CD4-positive, alpha-beta T cell (primary cell): ENCODE data around the gene DIAPH2. TPM values are rescaled to one million over a fixed set of nuclear protein-coding genes. Genes with fewer than 3 reads are reported as not detected.

Experiments
- ATAC-seq: fragments of 200-7000 bp; cut with Tn5 transposase; one replicate; pipeline ENCODE4 v1.10.0; 2022; ENCODE audit warnings: mild to moderate bottlenecking; ENCODE audit not compliant: poor library complexity
- CTCF ChIA-PET: fragments of 350-600 bp; sonication (Branson Sonifier 250); formaldehyde crosslinking; loops from one replicate; lab custom pipeline; 2021; ENCODE audit warnings: antibody characterized with exemption, inconsistent platforms; lab: Charles Lee
- POLR2A ChIA-PET: fragments of 350-600 bp; sonication (Branson Sonifier 250); formaldehyde crosslinking; loops from one replicate; lab custom pipeline; 2021; ENCODE audit warnings: antibody characterized with exemption, inconsistent platforms; lab: Charles Lee
- DNase-seq, 14 experiments: peaks; one replicate each; pipeline ENCODE4 v3.0.0-alpha.2; 2013 to 2020; ENCODE audit warnings: mixed read lengths in 2 of 14
- H3K27ac ChIP-seq, 2 donors: one replicate each; pipeline versions ENCODE4 v1.5.1 to v1.7.0; 2013; ENCODE audit warnings: low read length in 2 of 2, low read depth in 1 of 2, mild to moderate bottlenecking in 1 of 2
- H3K27me3 ChIP-seq, 2 experiments: 1 replicate in 1 of 2; 2 replicates in 1 of 2; pipeline versions ENCODE4 v1.6.1 to v1.7.0; 2013; ENCODE audit warnings: low read length in 2 of 2, control low read depth in 1 of 2, mild to moderate bottlenecking in 1 of 2, moderate library complexity in 1 of 2; ENCODE audit not compliant: insufficient read depth in 2 of 2, control insufficient read depth in 1 of 2
- H3K36me3 ChIP-seq: one replicate; pipeline ENCODE4 v1.6.1; 2013; ENCODE audit warnings: low read length, control low read depth; ENCODE audit not compliant: insufficient read depth
- H3K4me1 ChIP-seq: one replicate; pipeline ENCODE4 v1.6.1; 2013; ENCODE audit warnings: low read length, control low read depth; ENCODE audit not compliant: insufficient read depth
- H3K4me3 ChIP-seq: one replicate; pipeline ENCODE4 v1.5.1; 2013; ENCODE audit warnings: mild to moderate bottlenecking, low read length, moderate library complexity
- H3K9me3 ChIP-seq, 2 experiments: 1 replicate in 1 of 2; 2 replicates in 1 of 2; pipeline versions ENCODE4 v1.6.1 to v1.7.0; 2013; ENCODE audit warnings: low read length in 2 of 2, mild to moderate bottlenecking in 2 of 2, control low read depth in 1 of 2, moderate library complexity in 1 of 2; ENCODE audit not compliant: control insufficient read depth in 1 of 2, insufficient read depth in 1 of 2
- H3K27ac Mint-ChIP-seq: one replicate; pipeline ENCODE4 v1.8.0; 2020; ENCODE audit warnings: mixed read lengths
- H3K27me3 Mint-ChIP-seq: one replicate; pipeline ENCODE4 v1.8.0; 2021; ENCODE audit warnings: mixed read lengths
- H3K36me3 Mint-ChIP-seq: one replicate; pipeline ENCODE4 v1.8.0; 2021; ENCODE audit warnings: low read depth, mixed read lengths
- H3K4me1 Mint-ChIP-seq: one replicate; pipeline ENCODE4 v1.8.0; 2021; ENCODE audit warnings: low read depth, mixed read lengths
- H3K4me3 Mint-ChIP-seq: one replicate; pipeline ENCODE4 v1.8.0; 2020; ENCODE audit warnings: mild to moderate bottlenecking, mixed read lengths
- H3K9me3 Mint-ChIP-seq: one replicate; pipeline ENCODE4 v1.8.0; 2020; ENCODE audit warnings: mixed read lengths
- intact Hi-C, 2 experiments: fragments of 100-400 bp; cut with DNase I in 1 of 2; cut with micrococcal nuclease in 1 of 2; formaldehyde crosslinking; loops; one replicate each; pipeline versions ENCODE4 v1.15.1 to v1.9.0; 2023 to 2025; cut with DNase I, micrococcal nuclease
- total RNA-seq, 174 experiments: library from RNA in 2 of 174; stranded (reverse) in 2 of 174; gene quantifications; one replicate each; pipeline ENCODE4 v1.2.3 and lab custom pipeline; 2021 to 2026
- TF ChIP-seq, protein P1 (sequence below): fragments of 200-600 bp; IDR thresholded peaks from one replicate; pipeline ENCODE4 v1.8.0; 2022; ENCODE audit warnings: antibody characterized with exemption, mild to moderate bottlenecking

DIAPH2 gene
- total RNA-seq, 2 experiments from 2014 or later: 11.4 to 11.7 TPM

DNA sequence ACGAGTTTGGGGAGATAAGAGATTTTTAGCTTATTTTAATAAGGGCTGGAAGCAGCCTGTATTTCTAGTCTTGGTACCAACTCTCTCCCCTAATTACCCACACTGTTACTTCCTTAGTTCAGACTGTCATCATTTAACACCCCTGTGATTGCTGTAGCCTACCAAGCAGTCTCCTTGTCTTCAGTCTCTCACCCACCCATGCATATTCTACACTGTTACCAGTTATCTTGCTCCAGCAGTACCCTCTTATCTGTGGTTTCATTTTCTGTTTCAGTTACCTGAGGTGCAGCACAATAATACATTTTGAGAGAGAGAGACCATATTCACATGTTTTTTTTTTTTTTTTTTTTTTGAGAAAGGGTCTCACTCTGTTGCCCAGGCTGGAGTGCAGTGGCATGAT, 80.2 kb downstream of the DIAPH2 start:
- H3K36me3 ChIP-seq: no peaks in the 10 kb centered on the region

DNA sequence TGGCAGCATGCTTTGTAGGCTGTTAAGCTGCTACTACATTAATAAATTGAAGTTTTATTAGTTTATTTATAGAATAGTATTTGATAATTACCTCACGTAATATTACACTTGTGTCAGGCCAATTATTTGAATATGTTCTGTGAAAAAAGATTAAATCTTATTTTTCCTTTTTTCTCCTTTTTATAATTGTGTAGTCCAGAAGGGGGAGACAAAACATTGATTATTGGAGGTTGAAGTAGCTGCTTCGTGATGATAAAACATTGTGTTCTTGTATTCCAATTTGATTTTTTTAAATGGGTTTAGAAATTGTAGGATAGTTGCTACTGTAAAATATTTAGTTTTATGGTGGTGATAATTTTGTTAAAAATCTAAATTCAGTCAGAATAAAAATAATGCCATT, 85.7 kb downstream of the DIAPH2 start:
- H3K27ac ChIP-seq: no peak overlapping the region
- intact Hi-C loops: no loop called here
- H3K9me3 ChIP-seq: no peaks in the 10 kb centered on the region
- Mint-ChIP-seq H3K4me3 (no peak overlapping the region), H3K27ac (no peak overlapping the region), H3K27me3 (no peaks in the 10 kb centered on the region), H3K36me3 (no peaks in the 10 kb centered on the region), H3K4me1 (no peaks in the 10 kb centered on the region), H3K9me3 (no peaks in the 10 kb centered on the region)
- CTCF ChIA-PET: interaction anchor here (0.6 kb wide), 1 partner anchor 668 kb away, joined by 3 read pairs; no protein-coding TSS in a partner anchor
- no peaks in the 10 kb centered on the region for H3K4me1 ChIP-seq
- DNase-seq: peak in 3 of 14 experiments; percentile 5 to 13 (median 10)
- POLR2A ChIA-PET: no interaction called here
- no peak for ATAC-seq
- H3K4me3 ChIP-seq: no peak overlapping the region
- TF ChIP-seq, protein P1, sequence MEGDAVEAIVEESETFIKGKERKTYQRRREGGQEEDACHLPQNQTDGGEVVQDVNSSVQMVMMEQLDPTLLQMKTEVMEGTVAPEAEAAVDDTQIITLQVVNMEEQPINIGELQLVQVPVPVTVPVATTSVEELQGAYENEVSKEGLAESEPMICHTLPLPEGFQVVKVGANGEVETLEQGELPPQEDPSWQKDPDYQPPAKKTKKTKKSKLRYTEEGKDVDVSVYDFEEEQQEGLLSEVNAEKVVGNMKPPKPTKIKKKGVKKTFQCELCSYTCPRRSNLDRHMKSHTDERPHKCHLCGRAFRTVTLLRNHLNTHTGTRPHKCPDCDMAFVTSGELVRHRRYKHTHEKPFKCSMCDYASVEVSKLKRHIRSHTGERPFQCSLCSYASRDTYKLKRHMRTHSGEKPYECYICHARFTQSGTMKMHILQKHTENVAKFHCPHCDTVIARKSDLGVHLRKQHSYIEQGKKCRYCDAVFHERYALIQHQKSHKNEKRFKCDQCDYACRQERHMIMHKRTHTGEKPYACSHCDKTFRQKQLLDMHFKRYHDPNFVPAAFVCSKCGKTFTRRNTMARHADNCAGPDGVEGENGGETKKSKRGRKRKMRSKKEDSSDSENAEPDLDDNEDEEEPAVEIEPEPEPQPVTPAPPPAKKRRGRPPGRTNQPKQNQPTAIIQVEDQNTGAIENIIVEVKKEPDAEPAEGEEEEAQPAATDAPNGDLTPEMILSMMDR: peak; percentile 60
- no peaks in the 10 kb centered on the region for H3K36me3 ChIP-seq
- H3K27me3 ChIP-seq: no peaks in the 10 kb centered on the region

More for the DNA sequence above, 80.2 kb downstream of the DIAPH2 start:
- intact Hi-C loops: loop anchor here in 1 of 2 experiments (10.0 kb wide), 1 partner anchor 920 kb away; no protein-coding TSS in a partner anchor
- ChIA-PET CTCF (no interaction called here), POLR2A (no interaction called here)
- Histone ChIP-seq H3K9me3 (no peaks in the 10 kb centered on the region), H3K27me3 (no peaks in the 10 kb centered on the region), H3K4me1 (no peaks in the 10 kb centered on the region), H3K27ac (no peak overlapping the region), H3K4me3 (no peak overlapping the region)
- Mint-ChIP-seq H3K36me3 (no peaks in the 10 kb centered on the region), H3K4me1 (peaks cover 6% of the 10 kb centered on the region), H3K9me3 (no peaks in the 10 kb centered on the region), H3K27me3 (no peaks in the 10 kb centered on the region), H3K4me3 (no peak overlapping the region), H3K27ac (no peak overlapping the region)
- TF ChIP-seq, protein P1: no peak
- ATAC-seq: no peak
- DNase-seq: peak in 1 of 14 experiments; percentile 11

DNA sequence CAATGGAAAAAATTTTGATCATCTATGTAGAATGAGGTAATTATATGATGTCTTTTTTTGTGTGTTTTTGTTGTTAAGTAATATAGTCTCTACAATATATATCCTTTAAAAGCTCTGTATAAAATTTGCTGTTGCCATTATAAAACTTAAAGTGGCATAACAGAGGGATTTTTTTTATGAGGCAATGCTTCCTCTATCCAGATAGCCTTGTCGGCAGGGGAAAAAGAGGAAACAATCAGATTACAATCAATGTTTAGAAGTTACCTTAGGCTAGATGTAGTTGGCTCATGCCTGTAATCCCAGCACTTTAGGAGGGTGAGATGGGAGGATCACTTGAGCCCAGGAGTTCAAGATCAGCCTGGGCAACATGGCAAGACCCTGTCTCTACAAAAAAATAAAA, 86.8 kb downstream of the DIAPH2 start:
- no peaks in the 10 kb centered on the region for H3K4me1 ChIP-seq
- H3K27me3 ChIP-seq: no peaks in the 10 kb centered on the region
- POLR2A ChIA-PET: no interaction called here
- Mint-ChIP-seq H3K27me3 (no peaks in the 10 kb centered on the region), H3K4me1 (no peaks in the 10 kb centered on the region), H3K36me3 (no peaks in the 10 kb centered on the region), H3K4me3 (no peak overlapping the region), H3K9me3 (no peaks in the 10 kb centered on the region), H3K27ac (no peak overlapping the region)
- CTCF ChIA-PET: no interaction called here
- TF ChIP-seq, protein P1: no peak
- intact Hi-C loops: no loop called here
- H3K27ac ChIP-seq: no peak overlapping the region
- no peak overlapping the region for H3K4me3 ChIP-seq
- ATAC-seq (no peak), DNase-seq (peak in 2 of 14 experiments; percentile 2 to 4)
- H3K36me3 ChIP-seq: no peaks in the 10 kb centered on the region
- no peaks in the 10 kb centered on the region for H3K9me3 ChIP-seq
